ENCODE measurements around the gene FRMD4A.

Gene FRMD4A

DNA sequence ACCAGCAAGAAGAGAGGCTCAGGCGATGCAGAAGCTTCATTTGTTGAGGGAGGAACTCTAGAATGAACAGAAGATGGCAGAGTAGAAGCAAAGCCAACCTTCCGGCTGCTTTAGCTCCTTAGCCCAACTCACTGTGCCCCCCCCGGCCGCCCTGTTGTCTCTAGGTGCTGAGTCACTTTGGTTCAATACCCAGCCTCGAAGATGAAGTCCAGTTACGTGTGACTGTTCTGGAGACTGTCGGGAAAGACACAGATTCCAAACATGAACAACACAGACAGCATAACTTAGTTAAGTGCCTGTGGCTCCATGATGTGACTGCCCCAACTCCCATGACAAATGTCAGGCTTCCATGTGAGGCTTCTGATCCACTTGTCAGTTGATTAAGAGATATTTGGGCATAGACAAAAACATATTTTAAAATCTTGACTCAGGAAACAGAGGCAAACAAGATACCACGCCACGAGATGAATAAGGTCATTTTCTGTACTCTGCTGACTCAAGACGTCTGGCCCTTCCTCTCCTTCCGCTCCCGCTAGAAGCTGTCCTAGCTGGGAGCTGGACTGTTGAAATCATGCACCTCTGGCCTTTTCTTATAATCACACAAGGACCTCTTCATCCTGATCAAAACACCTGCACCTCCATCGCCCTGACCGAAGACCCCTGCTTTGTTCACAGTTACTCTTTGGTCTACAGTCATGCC is 199.3 kb downstream of the FRMD4A start:
- Histone ChIP-seq H3K4me3 (ENCODE audit: insufficient read depth, low read length, poor library complexity, severe bottlenecking) (no peak overlapping the region), H4K20me1 (ENCODE audit: low read depth, low read length) (no peaks in the 10 kb centered on the region), H3K9ac (ENCODE audit: low read length) (no peak overlapping the region), H3K9me3 (ENCODE audit: insufficient read depth, low read length) (no peaks in the 10 kb centered on the region), H2AFZ (ENCODE audit: low read depth, low read length, severe bottlenecking) (no peak overlapping the region), H3F3A (ENCODE audit: insufficient read depth) (no peaks in the 10 kb centered on the region), H3K27ac (ENCODE audit: low read depth, low read length) (no peak overlapping the region), H3K79me2 (ENCODE audit: insufficient read depth, low read length) (no peaks in the 10 kb centered on the region), H3K27me3 (ENCODE audit: low read length) (no peaks in the 10 kb centered on the region), H3K4me2 (ENCODE audit: low read depth, low read length, poor library complexity, severe bottlenecking) (no peak overlapping the region), H3K36me3 (ENCODE audit: low read length) (no peaks in the 10 kb centered on the region), H3K9me2 (replicated peaks; ENCODE audit: insufficient read depth, low read length) (no peaks in the 10 kb centered on the region)
- TF ChIP-seq, protein P1, sequence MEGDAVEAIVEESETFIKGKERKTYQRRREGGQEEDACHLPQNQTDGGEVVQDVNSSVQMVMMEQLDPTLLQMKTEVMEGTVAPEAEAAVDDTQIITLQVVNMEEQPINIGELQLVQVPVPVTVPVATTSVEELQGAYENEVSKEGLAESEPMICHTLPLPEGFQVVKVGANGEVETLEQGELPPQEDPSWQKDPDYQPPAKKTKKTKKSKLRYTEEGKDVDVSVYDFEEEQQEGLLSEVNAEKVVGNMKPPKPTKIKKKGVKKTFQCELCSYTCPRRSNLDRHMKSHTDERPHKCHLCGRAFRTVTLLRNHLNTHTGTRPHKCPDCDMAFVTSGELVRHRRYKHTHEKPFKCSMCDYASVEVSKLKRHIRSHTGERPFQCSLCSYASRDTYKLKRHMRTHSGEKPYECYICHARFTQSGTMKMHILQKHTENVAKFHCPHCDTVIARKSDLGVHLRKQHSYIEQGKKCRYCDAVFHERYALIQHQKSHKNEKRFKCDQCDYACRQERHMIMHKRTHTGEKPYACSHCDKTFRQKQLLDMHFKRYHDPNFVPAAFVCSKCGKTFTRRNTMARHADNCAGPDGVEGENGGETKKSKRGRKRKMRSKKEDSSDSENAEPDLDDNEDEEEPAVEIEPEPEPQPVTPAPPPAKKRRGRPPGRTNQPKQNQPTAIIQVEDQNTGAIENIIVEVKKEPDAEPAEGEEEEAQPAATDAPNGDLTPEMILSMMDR (IDR thresholded peaks at IDR 0.05; ENCODE audit: insufficient read depth, low read length, poor library complexity, severe bottlenecking) = no peak

DNA sequence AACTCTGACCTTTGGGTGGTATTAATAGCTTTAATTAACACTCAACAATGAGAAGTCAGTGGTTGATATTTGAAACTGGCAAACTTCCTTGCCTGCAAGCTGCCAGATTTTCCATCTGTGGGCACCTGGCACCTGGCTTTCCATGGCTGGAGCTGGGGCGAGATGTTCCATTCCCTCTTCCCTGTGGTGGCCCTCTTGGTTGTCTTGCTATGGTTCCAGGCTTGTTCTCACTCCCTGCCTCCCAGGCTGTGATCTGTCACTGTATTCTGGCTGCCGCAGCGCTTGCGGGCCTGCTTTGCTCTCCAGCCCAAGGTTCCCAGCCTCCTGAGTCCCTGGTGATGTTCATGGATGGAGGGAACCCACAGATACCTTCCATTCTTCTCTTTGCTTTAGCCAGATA is 201.0 kb downstream of the FRMD4A start:
- no peak overlapping the region for H3K4me2 ChIP-seq (ENCODE audit: low read depth, low read length, poor library complexity, severe bottlenecking)
- no peak overlapping the region for H3K9ac ChIP-seq (ENCODE audit: low read length)
- H2AFZ ChIP-seq (ENCODE audit: low read depth, low read length, severe bottlenecking) = no peak overlapping the region
- H3K27ac ChIP-seq (ENCODE audit: low read depth, low read length) = no peak overlapping the region
- no peak overlapping the region for H3K4me3 ChIP-seq (ENCODE audit: insufficient read depth, low read length, poor library complexity, severe bottlenecking)
- H3F3A ChIP-seq (ENCODE audit: insufficient read depth) = no peaks in the 10 kb centered on the region
- TF ChIP-seq, protein P1 (IDR thresholded peaks at IDR 0.05; ENCODE audit: insufficient read depth, low read length, poor library complexity, severe bottlenecking) = no peak
- no peak for TF ChIP-seq EZH2phosphoT487 (conservative IDR thresholded peaks at IDR 0.05; ENCODE audit: low read length)
- H3K9me3 ChIP-seq (ENCODE audit: insufficient read depth, low read length) = no peaks in the 10 kb centered on the region
- H3K79me2 ChIP-seq (ENCODE audit: insufficient read depth, low read length) = no peaks in the 10 kb centered on the region
- H3K27me3 ChIP-seq (ENCODE audit: low read length) = no peaks in the 10 kb centered on the region
- H3K36me3 ChIP-seq (ENCODE audit: low read length) = no peaks in the 10 kb centered on the region
- no peaks in the 10 kb centered on the region for H4K20me1 ChIP-seq (ENCODE audit: low read depth, low read length)
- no peaks in the 10 kb centered on the region for H3K9me2 ChIP-seq (replicated peaks; ENCODE audit: insufficient read depth, low read length)

DNA sequence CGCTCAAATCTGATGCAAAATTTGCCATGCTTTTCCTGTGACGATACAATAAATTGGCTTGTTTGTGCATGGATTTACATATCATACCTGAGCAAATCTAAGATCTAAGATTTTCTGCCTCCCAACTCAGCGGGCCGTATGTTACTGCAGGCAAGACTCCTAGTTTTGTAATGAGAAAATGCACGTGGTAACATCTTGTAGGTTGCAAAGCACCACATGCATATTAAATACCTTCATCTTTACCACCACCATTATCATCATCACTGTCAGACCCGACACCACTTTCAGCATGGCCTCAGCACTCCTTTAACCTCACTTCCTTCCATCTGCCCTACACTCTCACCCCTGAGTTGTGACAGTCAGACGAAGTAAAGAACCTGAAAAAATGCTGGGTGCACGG is 202.2 kb downstream of the FRMD4A start:
- H3K27ac ChIP-seq (ENCODE audit: low read depth, low read length) = no peak overlapping the region
- no peak overlapping the region for H2AFZ ChIP-seq (ENCODE audit: low read depth, low read length, severe bottlenecking)
- no peak overlapping the region for H3K9ac ChIP-seq (ENCODE audit: low read length)
- no peaks in the 10 kb centered on the region for H3K79me2 ChIP-seq (ENCODE audit: insufficient read depth, low read length)
- H3K9me3 ChIP-seq (ENCODE audit: insufficient read depth, low read length) = no peaks in the 10 kb centered on the region
- no peaks in the 10 kb centered on the region for H4K20me1 ChIP-seq (ENCODE audit: low read depth, low read length)
- no peaks in the 10 kb centered on the region for H3K36me3 ChIP-seq (ENCODE audit: low read length)
- H3K4me2 ChIP-seq (ENCODE audit: low read depth, low read length, poor library complexity, severe bottlenecking) = no peak overlapping the region
- H3F3A ChIP-seq (ENCODE audit: insufficient read depth) = no peaks in the 10 kb centered on the region
- TF ChIP-seq EZH2phosphoT487 (conservative IDR thresholded peaks at IDR 0.05; ENCODE audit: low read length) = no peak
- TF ChIP-seq, protein P1 (IDR thresholded peaks at IDR 0.05; ENCODE audit: insufficient read depth, low read length, poor library complexity, severe bottlenecking) = no peak
- no peak overlapping the region for H3K4me3 ChIP-seq (ENCODE audit: insufficient read depth, low read length, poor library complexity, severe bottlenecking)
- no peaks in the 10 kb centered on the region for H3K27me3 ChIP-seq (ENCODE audit: low read length)
- H3K9me2 ChIP-seq (replicated peaks; ENCODE audit: insufficient read depth, low read length) = no peaks in the 10 kb centered on the region

Data from SU-DHL-6 (cell line).